SK-N-SH (cell line): ENCODE measurements around the gene MYCBP. TPM values are rescaled to one million over a fixed set of nuclear protein-coding genes. Genes with fewer than 3 reads are reported as not detected.
"Not testable (repeated sequence)": the region's sequence is repeated elsewhere in the genome, so short reads cannot be mapped to it uniquely, and the experiment has no call there.

Experiments used
- CTCF ChIA-PET: fragments of 300-600, 350-600 bp; formaldehyde crosslinking; extraction: SDS; loops from one replicate; lab custom pipeline; 2021; lab: Yijun Ruan, JAX
- POLR2A ChIA-PET: fragments of 350-600 bp; sonication (Branson Sonifier 250); formaldehyde crosslinking; extraction: SDS; loops from one replicate; lab custom pipeline; 2020; ENCODE audit warnings: antibody characterized with exemption, inconsistent platforms; lab: Yijun Ruan, JAX
- DNase-seq: peaks from one replicate; pipeline ENCODE4 v3.0.0; 2012
- H2AFZ ChIP-seq: fragments of 200-600 bp; sonication (generic); 2 replicates; pipeline ENCODE4 v1.8.1; 2016; ENCODE audit warnings: antibody characterized with exemption, mild to moderate bottlenecking, low read depth
- H3F3A ChIP-seq: fragments of 200-600 bp; sonication (generic); replicated peaks from 2 replicates; pipeline ENCODE3; 2016; ENCODE audit warnings: antibody characterized with exemption, mild to moderate bottlenecking; ENCODE audit not compliant: insufficient read depth
- H3K27ac ChIP-seq, 2 experiments: fragments of 200-500 bp in 1 of 2; fragments of 200-600 bp in 1 of 2; sonication (Bioruptor generic) in 1 of 2; sonication (generic), shearing (Covaris generic) in 1 of 2; 2 replicates each; pipeline versions ENCODE4 v1.5.1 to v1.6.1; 2014 to 2016; ENCODE audit warnings: low read depth in 2 of 2, inconsistent platforms in 1 of 2, low read length in 1 of 2, mild to moderate bottlenecking in 1 of 2, mixed read lengths in 1 of 2
- H3K27me3 ChIP-seq: fragments of 200-600 bp; sonication (generic), shearing (Covaris generic); 2 replicates; pipeline ENCODE4 v1.6.1; 2016; ENCODE audit warnings: mixed run types; ENCODE audit not compliant: insufficient read depth
- H3K36me3 ChIP-seq, 2 experiments: fragments of 200-500 bp in 1 of 2; fragments of 200-600 bp in 1 of 2; sonication (Bioruptor generic) in 1 of 2; sonication (generic) in 1 of 2; replicated peaks in 1 of 2; 2 replicates each; pipeline versions ENCODE3 to v1.5.1; 2014 to 2016; ENCODE audit warnings: low read length in 1 of 2, mild to moderate bottlenecking in 1 of 2; ENCODE audit not compliant: insufficient read depth in 2 of 2, control insufficient read depth in 1 of 2
- H3K4me1 ChIP-seq, 2 experiments: fragments of 200-500 bp in 1 of 2; fragments of 200-600 bp in 1 of 2; sonication (Bioruptor generic) in 1 of 2; sonication (generic), shearing (Covaris generic) in 1 of 2; 2 replicates each; pipeline versions ENCODE4 v1.5.1 to v1.6.1; 2014 to 2016; ENCODE audit warnings: low read depth in 1 of 2, low read length in 1 of 2, mixed run types in 1 of 2; ENCODE audit not compliant: insufficient read depth in 2 of 2, control insufficient read depth in 1 of 2
- H3K4me2 ChIP-seq: fragments of 200-600 bp; sonication (generic), shearing (Covaris generic); 2 replicates; pipeline ENCODE4 v1.6.1; 2017; ENCODE audit warnings: mixed run types
- H3K4me3 ChIP-seq, 2 experiments: fragments of 200-500 bp in 1 of 2; fragments of 200-600 bp in 1 of 2; sonication (Bioruptor generic) in 1 of 2; sonication (generic), shearing (Covaris generic) in 1 of 2; 2 replicates each; pipeline versions ENCODE4 v1.5.1 to v1.8.1; 2014 to 2016; ENCODE audit warnings: low read depth in 2 of 2, inconsistent platforms in 1 of 2, low read length in 1 of 2, mild to moderate bottlenecking in 1 of 2, mixed read lengths in 1 of 2, moderate library complexity in 1 of 2
- H3K79me2 ChIP-seq: fragments of 200-600 bp; sonication (generic); 2 replicates; pipeline ENCODE4 v1.8.1; 2017; ENCODE audit warnings: mild to moderate bottlenecking; ENCODE audit not compliant: insufficient read depth
- H3K9ac ChIP-seq: fragments of 200-600 bp; sonication (generic); 2 replicates; pipeline ENCODE4 v1.6.1; 2017; ENCODE audit warnings: mixed run types
- H3K9me2 ChIP-seq: fragments of 200-600 bp; sonication (generic); 2 replicates; pipeline ENCODE4 v1.6.1; 2017; ENCODE audit warnings: mixed run types
- H3K9me3 ChIP-seq: fragments of 200-600 bp; sonication (generic); 2 replicates; pipeline ENCODE4 v1.6.1; 2017; ENCODE audit warnings: mixed run types, mild to moderate bottlenecking, moderate library complexity
- H4K20me1 ChIP-seq: fragments of 200-600 bp; sonication (generic); 2 replicates; pipeline ENCODE4 v1.6.1; 2017; ENCODE audit warnings: mild to moderate bottlenecking, mixed run types; ENCODE audit not compliant: insufficient read depth
- ELF1 ChIP-seq: IDR thresholded peaks from 2 replicates; pipeline ENCODE4 v1.4.0; 2012
- FOSL2 ChIP-seq: IDR thresholded peaks from 2 replicates; pipeline ENCODE4 v1.4.0; 2012; ENCODE audit warnings: low read depth, mild to moderate bottlenecking, moderate library complexity, borderline replicate concordance
- GABPA ChIP-seq: IDR thresholded peaks from 2 replicates; pipeline ENCODE4 v1.4.0; 2012; ENCODE audit warnings: low read depth, mild to moderate bottlenecking
- NRF1 ChIP-seq: IDR thresholded peaks from 2 replicates; pipeline ENCODE4 v1.6.1; 2012; ENCODE audit warnings: low read depth, mild to moderate bottlenecking, low read length
- POLR2AphosphoS5 ChIP-seq: IDR thresholded peaks from 2 replicates; pipeline ENCODE4 v1.6.1; 2012; ENCODE audit warnings: low read depth, low read length
- RAD21 ChIP-seq: IDR thresholded peaks from 2 replicates; pipeline ENCODE4 v1.6.1; 2012; ENCODE audit warnings: mild to moderate bottlenecking, low read length
- RCOR1 ChIP-seq: fragments of 150-350 bp; IDR thresholded peaks from 2 replicates; pipeline ENCODE4 v1.6.1; 2017; ENCODE audit warnings: antibody characterized with exemption, low read length
- REST ChIP-seq: IDR thresholded peaks from 2 replicates; pipeline ENCODE4 v1.6.1; 2012; ENCODE audit warnings: mild to moderate bottlenecking, low read depth, low read length, moderate library complexity
- RFX5 ChIP-seq: IDR thresholded peaks from 2 replicates; pipeline ENCODE4 v1.6.1; 2012; ENCODE audit warnings: mild to moderate bottlenecking, improper control_type of control experiment, low read length
- RXRA ChIP-seq: IDR thresholded peaks from 2 replicates; pipeline ENCODE4 v1.4.0; 2012; ENCODE audit warnings: low read depth, mild to moderate bottlenecking, borderline replicate concordance
- SMC3 ChIP-seq: IDR thresholded peaks from 2 replicates; pipeline ENCODE4 v1.6.1; 2012; ENCODE audit warnings: low read depth, low read length, improper control_type of control experiment
- WGBS: methylation state at CpG from one replicate; pipeline ENCODE4 v1.1.6; 2017; ENCODE audit warnings: low lambda C conversion rate; 5-methylcytosine and 5-hydroxymethylcytosine counted together
- polyA plus RNA-seq, 3 experiments: library from polyadenylated mRNA; depleted of rRNA; stranded (reverse); fragments of >200 nt; gene quantifications; 2 replicates each; pipeline ENCODE4 v1.2.3, GENCODE V29; 2012

MYCBP gene
- polyA plus RNA-seq, 1 of the 3 experiments (the other 2 are of a cell fraction), result 16.0 TPM

- H3K79me2 ChIP-seq, result peaks cover 6% of the 10 kb centered on the region
- H2AFZ ChIP-seq, result no peak overlapping the region
- TF ChIP-seq SMC3, result no peak
- TF ChIP-seq GABPA, result no peak
- TF ChIP-seq REST, result no peak
- TF ChIP-seq ELF1, result no peak
- no peak for TF ChIP-seq RXRA
- TF ChIP-seq FOSL2, result no peak
- no peak for TF ChIP-seq RCOR1
- no peak for TF ChIP-seq NRF1
- no peak for TF ChIP-seq RAD21
- no peak for TF ChIP-seq POLR2AphosphoS5
- TF ChIP-seq RFX5, result no peak
- no peaks in the 10 kb centered on the region for H3K27me3 ChIP-seq
- peaks cover 4% of the 10 kb centered on the region for H3F3A ChIP-seq
- H3K9me2 ChIP-seq, result no peaks in the 10 kb centered on the region
- peaks cover 33 to 36% of the 10 kb centered on the region in 2 experiments for H3K36me3 ChIP-seq
- ChIA-PET POLR2A (no interaction called here), CTCF (interaction anchor here (1.0 kb wide), 1 partner anchor 11 kb away, joined by 3 read pairs; no protein-coding TSS in a partner anchor)
- H3K4me2 ChIP-seq, result no peak overlapping the region
- H3K4me1 ChIP-seq, result no peaks in the 10 kb centered on the region
- no peak overlapping the region for H3K4me3 ChIP-seq
- no peaks in the 10 kb centered on the region for H3K9me3 ChIP-seq
- H3K9ac ChIP-seq, result no peak overlapping the region
- H3K27ac ChIP-seq, result no peak overlapping the region
- WGBS, result 93% methylated on average over 9 of the region's 9 CpGs
- no peaks in the 10 kb centered on the region for H4K20me1 ChIP-seq
- DNase-seq, result no peak
Observed at GRCh38 chr1:38839363-38839762, 33.8 kb downstream of the MYCBP start.

- CTCF ChIA-PET, result interaction anchor here (0.8 to 1.7 kb wide), 4 partner anchors 9 to 817 kb away, joined by 3 to 7 read pairs (median 4); no protein-coding TSS in a partner anchor
- DNase-seq, H3K9me2 ChIP-seq, H3K79me2 ChIP-seq, H3F3A ChIP-seq, H3K9ac ChIP-seq, H3K27me3 ChIP-seq, H2AFZ ChIP-seq, H3K4me3 ChIP-seq, H3K4me1 ChIP-seq, H3K4me2 ChIP-seq, H3K27ac ChIP-seq, H4K20me1 ChIP-seq, POLR2A ChIA-PET, H3K9me3 ChIP-seq: not testable (repeated sequence)
- 83% methylated on average over 10 of the region's 10 CpGs for WGBS
- peaks cover 23 to 30% of the 10 kb centered on the region in 2 experiments for H3K36me3 ChIP-seq
Observed at GRCh38 chr1:38836316-38836715, 36.8 kb downstream of the MYCBP start.
